GM18517 (cell line): ENCODE measurements around the gene CTPS2.
"Not testable (repeated sequence)": the region's sequence is repeated elsewhere in the genome, so short reads cannot be mapped to it uniquely, and the experiment has no call there.

ENCODE experiments used
- ATAC-seq: cut with Tn5 transposase; IDR thresholded peaks from one replicate; pipeline ENCODE4 v1.9.1; 2021; ENCODE audit warnings: mild to moderate bottlenecking, moderate library complexity; ENCODE audit not compliant: unreplicated experiment

The CTPS2 gene, protein sequence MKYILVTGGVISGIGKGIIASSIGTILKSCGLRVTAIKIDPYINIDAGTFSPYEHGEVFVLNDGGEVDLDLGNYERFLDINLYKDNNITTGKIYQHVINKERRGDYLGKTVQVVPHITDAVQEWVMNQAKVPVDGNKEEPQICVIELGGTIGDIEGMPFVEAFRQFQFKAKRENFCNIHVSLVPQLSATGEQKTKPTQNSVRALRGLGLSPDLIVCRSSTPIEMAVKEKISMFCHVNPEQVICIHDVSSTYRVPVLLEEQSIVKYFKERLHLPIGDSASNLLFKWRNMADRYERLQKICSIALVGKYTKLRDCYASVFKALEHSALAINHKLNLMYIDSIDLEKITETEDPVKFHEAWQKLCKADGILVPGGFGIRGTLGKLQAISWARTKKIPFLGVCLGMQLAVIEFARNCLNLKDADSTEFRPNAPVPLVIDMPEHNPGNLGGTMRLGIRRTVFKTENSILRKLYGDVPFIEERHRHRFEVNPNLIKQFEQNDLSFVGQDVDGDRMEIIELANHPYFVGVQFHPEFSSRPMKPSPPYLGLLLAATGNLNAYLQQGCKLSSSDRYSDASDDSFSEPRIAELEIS

GRCh38 chrX:16712548-16713155, at the start of gene CTPS2:
Gene CTPS2 (minus strand): TSS chrX:16712669. CDS start chrX:16702902, 9,767 bp downstream.
- peak; percentile 64 for ATAC-seq

DNA sequence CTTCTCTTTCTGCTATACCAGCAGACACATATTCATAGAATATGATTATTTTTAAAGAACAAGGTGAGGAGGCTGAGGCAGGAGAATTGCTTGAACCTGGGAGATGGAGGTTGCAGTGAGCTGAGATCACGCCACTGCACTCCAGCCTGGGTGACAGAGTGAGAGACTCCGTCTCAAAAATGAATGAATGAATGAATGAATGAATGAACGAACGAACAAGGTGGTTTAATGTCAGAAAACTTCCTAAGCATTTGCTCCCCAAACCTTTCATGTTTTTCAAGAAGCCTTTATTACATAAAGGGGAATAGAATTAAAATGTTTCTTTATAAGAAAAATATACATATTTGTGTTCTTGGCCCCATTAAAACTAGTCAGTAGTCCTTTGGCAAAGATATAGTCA, 49.0 kb upstream of the CTPS2 start:
- not testable (repeated sequence) for ATAC-seq

GRCh38 chrX:16756724-16757123, 44.3 kb upstream of the CTPS2 start:
- no peak for ATAC-seq

DNA sequence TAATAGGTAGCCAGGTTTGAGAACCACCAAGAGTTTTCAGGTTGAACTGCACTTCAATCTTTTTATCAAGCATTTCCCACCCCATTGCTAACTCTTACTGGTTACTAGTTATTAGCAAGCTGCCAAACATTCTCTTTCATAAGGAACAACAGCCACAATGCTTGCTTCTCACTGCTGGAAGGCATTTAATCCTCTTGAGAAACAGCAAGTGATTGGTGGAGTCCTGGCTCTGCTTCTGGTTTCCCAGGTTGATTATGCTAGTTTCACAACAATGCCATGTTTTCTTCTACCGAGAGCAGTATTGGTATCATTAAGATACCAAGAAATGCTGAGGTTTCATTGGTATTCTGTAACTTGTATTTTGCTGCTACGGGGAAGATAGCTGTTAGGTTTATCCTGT, 41.5 kb upstream of the CTPS2 start:
- no peak for ATAC-seq

- ATAC-seq: no peak
These were observed 37.7 kb upstream of the CTPS2 start for GRCh38 chrX:16750136-16750535.

DNA sequence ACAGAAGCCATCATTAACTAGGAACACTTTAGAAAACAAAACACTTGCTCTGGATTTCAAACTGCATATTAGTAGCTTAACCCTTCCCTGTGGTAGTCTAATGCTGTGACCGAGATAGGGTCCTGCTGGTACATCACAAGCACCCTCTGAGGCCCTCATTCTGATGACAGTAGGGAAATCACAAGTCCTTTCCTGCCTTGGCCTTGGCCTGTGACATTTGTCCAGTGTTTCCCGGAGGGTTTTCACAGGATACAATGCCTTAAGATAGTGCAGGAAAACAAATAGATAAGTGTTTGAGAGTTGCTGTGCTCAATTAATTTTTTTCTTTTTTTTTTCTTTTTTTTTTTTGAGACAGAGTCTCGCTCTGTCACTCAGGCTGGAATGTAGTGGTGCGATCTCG, 36.0 kb upstream of the CTPS2 start:
- ATAC-seq: no peak

- ATAC-seq: no peak
These were observed 33.2 kb upstream of the CTPS2 start for GRCh38 chrX:16745659-16746058.

DNA sequence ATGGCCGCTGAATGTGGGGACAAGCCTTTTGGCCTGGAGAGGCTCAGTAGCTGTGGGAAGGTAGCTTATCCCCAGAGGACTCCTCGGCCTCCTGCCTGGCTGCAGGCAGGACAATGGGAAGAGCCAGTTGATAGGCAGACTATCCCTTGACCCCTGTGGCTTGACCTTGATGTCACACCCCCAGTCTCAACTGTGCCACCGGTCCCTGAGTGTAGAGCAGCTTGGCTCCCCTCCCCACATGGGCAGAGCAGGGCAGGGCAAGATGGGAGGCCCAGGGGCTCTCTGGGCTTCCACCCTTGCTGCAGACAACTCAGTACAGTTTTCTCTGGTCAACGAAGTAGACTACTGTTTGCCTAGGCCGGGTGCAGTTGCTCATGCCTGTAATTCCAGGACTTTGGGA, 32.6 kb upstream of the CTPS2 start:
- no peak for ATAC-seq

GRCh38 chrX:16743604-16744325, 31.3 kb upstream of the CTPS2 start:
- ATAC-seq: no peak

DNA sequence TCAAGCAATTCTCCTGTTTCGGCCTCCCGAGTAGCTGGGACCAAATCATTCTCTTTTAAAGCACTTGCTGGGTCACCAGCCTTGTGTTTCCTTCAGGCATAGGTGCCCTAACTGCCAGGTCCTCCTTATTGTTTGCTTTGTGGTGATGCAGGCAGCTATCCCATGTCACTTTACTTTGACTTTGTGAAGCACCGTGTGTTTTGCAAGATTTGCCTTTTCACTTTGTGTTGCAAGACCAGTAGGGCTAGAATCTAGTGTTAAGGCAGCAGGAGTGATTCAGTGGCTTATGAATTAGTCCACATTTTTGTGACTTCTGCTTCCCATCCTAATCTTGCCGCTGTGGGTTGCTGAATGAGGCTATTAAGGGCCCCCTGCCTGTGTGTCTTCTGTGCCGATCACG, 27.1 kb upstream of the CTPS2 start:
- no peak for ATAC-seq

GRCh38 chrX:16737024-16737423, 24.6 kb upstream of the CTPS2 start:
- ATAC-seq: no peak

DNA sequence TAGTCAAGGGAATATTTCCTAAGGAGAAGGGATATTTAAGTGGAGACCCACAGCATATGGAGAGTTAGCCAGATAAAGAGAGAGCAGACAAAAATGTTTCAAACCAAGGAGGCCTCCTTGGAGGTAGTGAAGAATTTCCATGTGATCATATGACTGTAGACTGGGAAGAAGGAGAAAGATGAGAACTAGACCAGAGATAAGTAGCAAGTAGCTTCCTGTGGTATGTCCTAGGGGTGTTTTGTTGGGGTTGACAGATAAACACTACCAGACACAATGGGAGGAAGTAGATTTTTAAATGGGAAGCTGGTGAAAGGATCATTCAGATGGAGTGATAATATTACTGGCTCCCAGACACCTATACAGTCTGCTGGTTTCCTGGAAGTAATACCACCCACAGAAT, 20.5 kb upstream of the CTPS2 start:
- no peak for ATAC-seq

- no peak for ATAC-seq
These were observed 18.0 kb upstream of the CTPS2 start for GRCh38 chrX:16730450-16730849.

- ATAC-seq: no peak
These were observed 15.2 kb upstream of the CTPS2 start for GRCh38 chrX:16727637-16728036.

DNA sequence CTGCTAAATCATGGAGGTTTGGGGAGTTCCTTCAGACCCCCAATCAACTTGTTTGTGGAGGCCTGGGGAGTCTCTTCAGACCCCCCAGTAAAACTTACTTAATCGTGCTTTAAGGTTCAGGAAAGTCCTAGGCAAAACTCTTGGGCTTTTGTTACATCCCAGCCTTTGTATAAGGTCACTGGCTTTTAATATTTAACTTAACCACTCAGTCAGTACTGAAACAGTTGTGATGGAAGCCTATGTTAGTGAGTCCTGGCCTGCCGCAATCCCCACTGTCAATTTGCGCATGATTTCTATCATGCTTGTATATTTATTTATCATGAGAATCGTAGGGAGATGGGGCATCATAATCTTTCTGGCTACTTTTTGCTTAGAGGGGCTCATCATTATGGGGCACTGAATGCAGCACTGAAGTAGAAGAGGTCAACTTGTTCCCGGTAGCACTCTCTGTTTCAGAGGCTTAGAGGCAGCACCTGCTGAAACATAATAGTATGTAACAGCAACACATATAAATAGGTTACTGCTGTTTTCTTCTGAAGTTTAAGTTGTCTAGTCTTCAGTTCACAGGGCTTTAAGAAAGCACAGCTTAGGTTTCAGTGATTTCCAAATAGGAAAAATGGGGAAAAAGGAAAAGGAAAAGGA, 14.0 kb upstream of the CTPS2 start:
- ATAC-seq: peak; percentile 80

DNA sequence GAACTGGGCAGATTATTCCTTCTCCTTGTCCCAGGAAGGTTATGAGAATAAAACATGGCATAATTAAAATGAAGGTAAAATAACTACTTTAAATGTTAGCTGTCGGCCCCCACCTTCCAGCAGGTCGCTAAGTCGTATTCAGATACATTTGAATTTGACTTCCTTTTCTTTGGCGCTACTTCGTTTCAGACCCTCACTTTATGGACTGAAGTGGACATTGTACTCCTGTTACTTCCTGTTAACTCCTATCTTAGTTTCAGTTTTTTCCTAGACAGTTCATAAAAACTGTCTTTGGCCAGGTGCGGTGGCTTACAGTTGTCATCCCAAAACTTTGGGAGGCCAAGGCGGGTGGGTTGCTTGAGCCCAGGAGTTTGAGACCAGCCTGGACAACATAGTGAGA, 12.6 kb upstream of the CTPS2 start:
- ATAC-seq: no peak

GRCh38 chrX:16722481-16722880, 10.0 kb upstream of the CTPS2 start:
- no peak for ATAC-seq

- peak; percentile 97 for ATAC-seq
These were observed 7.0 kb upstream of the CTPS2 start, which contains the start of gene SYAP1 for GRCh38 chrX:16719334-16720084. Gene SYAP1 (plus strand): TSS chrX:16719612. CDS start chrX:16719725, 113 bp downstream.

GRCh38 chrX:16718824-16719333, 6.4 kb upstream of the CTPS2 start:
- peak; percentile 56 for ATAC-seq

DNA sequence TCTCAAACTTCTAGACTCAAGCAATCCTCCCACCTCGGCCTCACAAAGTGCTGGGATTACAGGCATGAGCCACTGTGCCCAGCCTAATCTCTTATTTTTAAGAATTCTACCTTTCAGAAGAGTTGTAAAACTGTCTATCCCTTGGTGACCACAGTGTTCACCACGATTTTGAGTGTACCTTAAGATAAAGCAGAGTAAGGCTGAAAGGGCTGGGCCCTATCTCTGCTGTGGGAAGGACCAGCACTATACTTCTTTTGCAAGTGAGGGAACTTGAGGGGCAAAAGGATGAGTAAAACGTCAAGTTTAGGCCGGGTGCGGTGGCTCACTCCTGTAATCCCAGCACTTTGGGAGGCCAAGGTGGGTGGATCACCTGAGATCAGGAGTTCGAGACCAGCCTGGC, 4.0 kb upstream of the CTPS2 start:
- not testable (repeated sequence) for ATAC-seq
